SK-N-DZ (cell line): ENCODE data around the gene ARL3.

ENCODE experiments used
- DNase-seq: peaks from one replicate; pipeline ENCODE4 v3.0.0-alpha.2; 2015; ENCODE audit warnings: low spot score

Gene ARL3

DNA sequence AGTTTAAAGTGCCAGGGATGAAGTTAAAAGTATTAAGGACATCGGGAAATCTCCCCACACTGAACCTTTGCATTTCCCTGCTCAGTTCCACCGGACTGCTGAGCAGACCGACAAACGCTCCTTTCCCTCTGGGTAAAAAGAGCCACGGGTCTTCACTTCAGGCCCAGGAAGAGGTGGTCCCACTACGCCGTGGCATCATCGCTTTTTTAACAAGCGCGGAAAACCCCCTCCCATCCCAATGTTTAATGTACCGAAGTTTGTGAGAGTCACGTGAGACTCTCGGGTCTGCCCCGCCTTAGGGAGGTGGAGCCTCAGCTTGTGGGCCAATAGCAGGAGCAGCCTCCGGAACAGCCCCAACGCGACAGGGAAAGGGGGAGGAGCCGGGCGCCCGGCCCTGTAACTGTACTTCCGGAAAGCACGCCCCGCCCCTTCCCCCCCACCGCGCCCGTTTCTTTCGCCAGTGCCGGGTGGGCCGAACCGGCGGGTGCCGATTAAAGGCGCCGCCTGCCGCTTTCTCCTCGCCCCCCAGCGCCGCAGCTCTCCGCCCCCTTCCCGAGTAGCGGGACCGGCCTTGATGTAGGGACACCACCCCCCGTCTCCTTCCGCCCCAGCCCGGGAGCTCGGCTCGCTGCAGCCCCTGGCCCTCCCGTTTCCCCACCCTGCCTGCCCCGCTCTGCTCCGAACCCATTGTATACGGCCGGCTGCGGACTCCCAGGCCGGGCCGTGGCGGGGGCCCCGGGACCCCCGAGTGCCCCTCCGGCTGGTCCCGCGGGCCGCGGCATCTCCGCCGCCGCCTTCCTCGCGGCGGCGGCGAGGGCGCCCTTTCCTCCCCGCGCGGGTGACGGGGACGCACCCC, 72.1 kb downstream of the ARL3 start:
- peak; percentile 99 for DNase-seq

DNA sequence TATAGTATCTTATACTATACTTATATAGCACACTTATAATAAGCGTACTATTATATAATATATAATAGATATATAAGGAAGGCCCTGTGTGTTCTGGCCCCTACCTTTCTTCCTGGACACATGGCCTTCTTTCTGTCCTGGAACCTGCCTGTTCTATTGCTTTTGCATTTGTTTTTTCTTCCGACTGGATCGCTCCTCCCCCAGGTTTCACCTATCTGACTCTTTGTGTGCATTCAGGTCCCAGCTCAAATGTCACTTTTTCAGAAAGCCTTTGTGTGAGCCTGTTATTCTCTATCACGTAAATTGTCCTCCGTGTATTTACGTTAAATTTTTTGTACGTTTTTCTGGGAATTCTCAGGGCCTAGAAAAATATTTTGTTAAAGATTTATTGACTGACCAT, 72.8 kb downstream of the ARL3 start:
- peak; percentile 56 for DNase-seq

DNA sequence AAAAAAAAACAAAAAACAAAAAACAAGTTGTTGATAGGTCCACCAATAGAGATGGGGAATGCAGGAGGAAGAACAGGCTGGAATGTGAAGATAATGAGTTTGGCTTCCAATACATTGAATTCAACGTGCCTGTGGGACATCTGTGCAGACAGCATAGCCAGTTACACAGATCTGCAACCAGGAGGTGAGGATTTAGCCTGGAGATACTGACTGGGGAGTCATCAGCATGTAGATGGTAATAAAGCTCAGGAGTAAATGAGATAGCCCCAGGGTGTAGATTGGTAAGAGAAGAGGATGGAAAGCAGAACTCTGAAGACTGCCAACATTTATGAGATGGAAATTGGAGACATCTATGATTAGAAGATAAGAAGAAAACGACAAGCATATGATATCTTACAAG, 74.7 kb downstream of the ARL3 start:
- no peak for DNase-seq

DNA sequence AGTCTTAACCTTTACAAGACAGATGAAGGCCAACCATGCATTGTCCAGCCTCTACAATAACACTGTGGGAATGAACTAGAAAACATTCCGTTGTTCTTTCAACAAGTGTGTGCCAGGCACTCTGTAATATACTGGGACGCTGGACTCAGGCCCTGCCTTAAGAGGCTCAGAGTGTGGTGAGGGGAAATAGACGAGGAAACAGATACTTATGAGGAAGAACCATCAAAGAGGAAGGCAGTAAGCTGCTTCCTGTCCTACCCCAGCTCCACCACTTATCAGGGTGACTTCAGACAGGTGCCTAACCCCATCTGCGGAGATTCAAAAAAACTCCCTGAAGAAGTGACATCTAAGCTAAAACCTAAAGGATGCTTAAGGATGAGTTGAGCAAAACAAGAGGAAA, 78.8 kb downstream of the ARL3 start:
- no peak for DNase-seq

DNA sequence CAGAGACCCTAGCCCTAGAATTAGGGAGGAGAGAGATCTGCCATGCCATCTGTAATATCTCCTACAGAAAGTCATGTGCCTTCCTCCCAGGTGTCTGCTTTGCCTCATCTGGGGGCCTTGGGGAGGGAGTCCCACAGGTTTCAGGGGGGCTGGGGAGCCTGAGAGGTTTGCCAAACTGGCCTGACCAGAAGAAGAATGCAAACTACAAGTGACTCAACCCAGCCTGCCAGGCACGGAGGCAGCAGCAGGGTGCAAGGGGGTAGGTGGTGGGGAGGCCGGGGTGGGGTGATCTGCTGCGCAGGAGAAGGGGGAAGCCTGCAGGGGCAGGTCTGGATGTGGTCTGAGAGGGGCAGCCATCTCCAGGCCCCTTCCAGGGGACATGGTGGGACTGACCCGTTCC, 79.5 kb downstream of the ARL3 start:
- no peak for DNase-seq

DNA sequence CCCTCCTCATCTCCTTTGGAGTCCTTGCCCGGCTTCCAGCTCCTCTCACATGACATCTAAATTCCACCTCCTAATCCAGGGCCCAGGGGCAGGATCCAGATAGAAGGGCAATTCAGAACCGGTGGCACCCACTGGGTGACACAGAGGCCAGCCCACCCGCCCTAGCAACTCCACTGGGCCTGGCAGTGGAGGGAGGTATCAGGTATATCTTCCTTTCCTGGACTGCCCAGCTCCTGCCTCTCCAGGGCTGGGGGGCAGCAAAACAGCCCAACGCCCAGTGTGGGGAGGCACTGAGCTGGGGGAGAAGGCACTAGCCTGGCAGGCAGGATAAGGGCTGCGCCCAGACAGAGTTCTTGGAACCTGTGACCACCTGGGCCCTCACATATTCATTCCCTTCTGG, 80.3 kb downstream of the ARL3 start:
- no peak for DNase-seq

DNA sequence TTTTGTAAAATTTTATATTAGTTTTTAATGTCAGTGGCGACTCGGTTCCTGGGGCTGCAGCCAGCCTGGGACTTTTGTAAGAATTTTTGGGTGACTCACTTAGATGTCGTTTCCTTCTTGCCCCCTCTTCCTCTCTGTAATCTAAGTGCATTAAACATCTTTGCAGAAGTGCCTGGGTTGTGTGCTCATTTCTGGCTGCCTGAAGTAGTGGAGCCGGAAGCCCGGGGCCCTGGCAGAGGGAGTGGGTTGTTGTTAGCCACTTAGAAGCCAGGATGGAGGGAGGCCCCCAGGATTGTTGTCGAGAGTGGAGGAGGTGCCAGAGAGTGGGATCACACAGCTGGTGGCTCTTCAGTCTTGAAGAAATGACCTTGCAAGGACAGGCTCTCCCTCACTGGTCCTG, 80.9 kb downstream of the ARL3 start:
- DNase-seq, result no peak

DNA sequence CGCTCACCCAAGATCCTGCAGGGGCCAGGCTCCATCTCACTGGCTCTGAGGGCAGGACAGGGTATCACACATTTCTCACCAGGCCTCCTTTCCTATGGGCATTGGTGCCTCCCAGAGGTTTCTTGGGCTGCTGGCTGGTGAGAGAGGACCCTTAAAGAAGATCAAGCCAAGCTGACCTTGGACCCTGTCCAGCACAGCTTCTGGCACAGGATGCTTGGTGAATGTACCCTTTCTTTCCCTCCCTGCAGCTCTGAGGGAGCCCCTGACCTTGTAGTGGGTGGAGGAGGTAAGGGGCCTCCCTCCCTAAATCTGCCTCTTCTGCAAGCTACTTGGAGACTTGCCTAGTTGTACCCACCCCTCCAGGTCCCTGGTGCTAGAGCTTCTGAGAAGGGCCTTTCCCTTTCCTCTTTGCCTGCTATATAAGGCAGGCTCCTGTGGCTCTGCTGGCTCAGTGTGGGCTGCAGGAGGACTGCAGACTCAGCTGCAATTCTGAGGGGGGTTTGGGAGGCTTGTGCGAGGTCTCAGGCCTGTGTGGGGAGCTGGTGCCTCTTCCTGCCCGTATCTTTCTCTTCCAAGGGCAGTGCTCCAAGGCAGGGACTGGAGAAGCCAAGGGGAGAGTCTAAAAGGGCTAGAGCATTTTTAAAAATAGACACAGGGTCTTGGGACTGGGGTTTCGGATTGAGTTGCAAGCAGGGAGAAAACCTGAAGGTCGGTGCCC, 81.6 kb downstream of the ARL3 start:
- no peak for DNase-seq

DNA sequence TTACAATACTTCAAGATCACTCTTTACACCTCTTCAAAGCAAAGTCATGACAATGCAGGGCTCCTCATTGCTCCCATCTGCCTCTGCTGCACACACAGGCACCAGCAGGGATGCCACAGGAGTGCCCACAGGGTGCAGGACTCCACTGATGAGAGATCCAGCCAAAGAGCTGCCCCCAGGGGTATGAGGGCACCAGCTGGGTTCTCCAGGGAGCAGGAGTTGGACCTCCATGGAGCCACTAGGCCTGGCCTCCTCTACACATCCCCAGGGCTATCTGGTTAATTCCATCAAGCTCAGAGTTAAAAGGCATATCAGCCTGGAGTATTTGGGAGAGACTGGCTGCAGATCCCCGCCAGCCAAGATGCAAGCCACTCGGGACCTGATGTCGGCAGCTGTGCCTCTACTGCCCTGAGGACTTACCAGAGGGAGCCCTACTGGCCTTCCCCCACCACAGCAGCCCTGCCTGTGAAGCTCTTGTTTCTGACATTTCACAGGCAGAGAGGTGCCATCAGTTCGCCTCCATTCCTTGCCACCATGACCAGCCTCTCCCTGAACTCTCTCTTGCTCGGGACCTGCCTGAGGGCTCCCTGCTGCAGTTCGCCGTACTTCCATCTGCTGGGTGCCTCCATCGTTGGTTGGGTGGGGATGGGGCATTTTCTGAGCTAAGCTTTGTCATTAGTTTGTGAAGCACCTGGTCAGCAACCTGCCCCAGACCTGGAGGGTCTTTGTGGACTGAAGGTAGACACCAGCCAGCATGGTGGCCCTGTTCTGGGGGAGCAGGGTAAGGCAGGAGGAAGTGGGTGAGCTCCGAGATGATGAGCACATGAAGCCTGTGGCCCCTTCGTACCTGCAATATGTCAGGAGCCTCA, 82.4 kb downstream of the ARL3 start:
- DNase-seq, result no peak

DNA sequence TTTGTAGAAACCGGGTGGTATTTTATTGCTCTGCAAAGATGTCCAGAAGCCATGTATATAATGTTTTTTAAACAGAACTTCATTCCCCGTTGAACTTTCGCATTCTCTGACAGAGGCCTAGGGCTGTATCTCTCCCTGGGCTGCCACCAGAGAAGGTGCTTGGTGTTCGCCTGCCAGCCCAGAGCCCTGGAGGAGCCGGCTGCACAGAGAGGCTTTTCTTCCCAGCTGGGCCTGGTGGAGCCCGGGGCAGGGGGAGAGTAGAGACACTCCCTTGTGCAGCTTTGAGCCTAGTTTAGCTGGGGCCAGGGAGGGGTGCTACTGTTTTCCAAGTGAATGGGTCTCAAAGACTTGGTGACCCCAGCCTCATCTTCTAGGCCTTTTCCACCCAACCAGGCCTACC, 83.5 kb downstream of the ARL3 start:
- no peak for DNase-seq

DNA sequence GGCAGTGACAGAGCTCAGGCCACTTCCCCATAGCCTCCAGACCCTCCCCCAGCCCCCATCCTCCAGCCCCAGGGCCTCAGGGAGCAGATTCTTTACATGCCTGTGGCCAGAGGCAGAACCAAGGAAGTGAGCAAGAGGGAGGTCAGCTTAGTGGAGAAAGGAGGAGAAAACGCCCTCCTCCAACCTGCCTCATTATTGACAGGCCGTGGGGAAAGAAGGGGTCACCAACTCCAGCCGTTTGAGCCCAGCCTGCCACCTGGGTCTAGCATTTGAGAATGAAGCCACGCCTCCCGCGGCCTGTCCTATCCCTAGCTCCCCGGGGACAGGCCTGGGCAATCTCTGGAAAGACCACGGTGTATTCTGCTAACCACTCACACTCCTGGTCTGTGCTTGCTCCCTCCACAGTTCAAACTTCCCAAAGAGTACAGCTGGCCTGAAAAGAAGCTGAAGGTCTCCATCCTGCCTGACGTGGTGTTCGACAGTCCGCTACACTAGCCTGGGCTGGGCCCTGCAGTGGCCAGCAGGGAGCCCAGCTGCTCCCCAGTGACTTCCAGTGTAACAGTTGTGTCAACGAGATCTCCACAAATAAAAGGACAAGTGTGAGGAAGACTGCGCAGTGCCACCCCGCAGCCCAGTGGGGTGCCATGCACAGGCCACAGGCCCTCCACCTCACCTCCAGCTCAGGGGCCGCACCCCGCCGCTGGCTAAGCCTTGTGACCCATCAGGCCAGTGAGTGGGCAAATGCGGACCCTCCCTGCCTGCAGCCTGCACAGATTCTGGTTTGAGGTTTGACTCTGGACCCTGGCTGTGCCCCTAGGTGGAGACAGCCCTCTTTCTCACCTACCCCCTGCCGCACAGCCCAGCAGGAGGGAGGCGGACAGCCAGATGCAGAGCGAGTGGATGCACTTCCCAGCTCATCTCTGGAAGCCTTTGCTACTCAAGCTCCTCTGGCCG, 84.3 kb downstream of the ARL3 start:
- peak; percentile 78 for DNase-seq

DNA sequence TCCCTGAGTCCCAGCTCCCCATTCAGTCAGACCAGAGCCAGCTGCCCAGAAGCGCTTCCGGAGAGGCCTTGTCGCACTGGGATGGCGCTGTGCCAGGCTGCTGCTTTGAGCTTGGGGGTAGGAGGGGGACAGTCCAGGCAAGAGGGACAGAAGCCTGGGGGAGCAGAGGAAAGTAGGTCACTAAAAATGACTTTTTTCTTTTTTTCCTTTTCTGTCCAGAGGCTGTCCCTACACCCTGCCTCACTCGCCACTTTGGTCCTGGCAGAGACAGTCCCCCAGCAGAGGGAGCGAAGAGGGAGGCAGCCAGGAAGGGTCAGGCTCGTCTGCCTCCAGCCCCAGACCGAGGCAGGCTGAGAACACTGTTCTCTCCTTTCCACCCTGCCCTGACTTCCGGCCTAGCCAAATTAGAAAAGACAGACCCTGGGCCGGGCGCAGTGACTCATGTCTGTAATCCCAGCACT, 85.7 kb downstream of the ARL3 start:
- DNase-seq, result no peak

DNA sequence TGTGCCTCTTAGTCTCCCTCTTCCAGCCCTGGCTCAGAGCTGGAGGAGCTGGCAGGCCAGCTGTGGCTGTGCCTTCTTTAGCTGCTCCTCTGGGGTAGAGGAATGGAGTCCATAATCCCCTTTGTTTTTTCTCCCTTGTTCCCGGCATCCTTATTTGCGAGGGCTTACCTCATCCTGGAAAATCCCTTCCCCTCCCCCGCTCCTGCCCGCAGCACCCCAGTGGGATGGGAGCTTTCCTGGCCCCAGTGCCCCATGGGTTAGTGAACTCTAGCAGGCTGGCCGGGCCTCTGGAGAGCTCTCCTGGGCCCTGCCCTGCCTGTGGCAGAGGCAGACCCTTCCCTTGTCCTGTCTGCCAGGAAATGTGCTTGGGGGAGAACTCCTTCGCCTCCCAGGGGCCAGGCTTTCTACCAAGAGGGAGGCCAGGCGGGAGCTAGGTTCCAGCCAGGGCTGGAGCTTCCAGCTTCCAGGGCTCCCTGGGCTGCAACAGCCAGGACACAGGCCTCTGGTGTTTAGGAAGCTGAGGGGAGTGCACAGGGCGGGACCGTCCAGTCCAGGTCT, 86.4 kb downstream of the ARL3 start:
- no peak for DNase-seq

DNA sequence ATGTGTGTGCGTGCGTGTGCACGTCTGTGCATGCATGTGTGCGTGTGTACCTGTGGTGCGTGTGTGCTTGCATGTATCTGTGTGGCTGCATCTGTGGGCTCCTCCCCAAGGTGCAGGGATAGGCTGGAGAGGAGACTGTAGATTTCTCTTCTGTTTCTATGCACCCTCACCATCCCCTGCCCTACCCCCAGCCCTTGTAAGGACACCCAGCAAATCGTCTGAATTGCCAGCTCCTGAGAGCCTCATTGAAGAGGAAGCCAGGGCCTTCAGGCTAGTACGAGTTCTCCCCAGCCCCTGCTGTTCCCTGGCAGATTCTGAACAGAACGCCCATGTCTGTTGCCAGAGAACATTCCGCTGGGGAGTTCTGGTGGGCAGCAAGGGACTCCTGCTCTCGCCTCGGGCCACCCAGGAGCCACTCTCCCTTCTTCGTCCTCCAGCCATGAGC, 86.9 kb downstream of the ARL3 start:
- no peak for DNase-seq

DNA sequence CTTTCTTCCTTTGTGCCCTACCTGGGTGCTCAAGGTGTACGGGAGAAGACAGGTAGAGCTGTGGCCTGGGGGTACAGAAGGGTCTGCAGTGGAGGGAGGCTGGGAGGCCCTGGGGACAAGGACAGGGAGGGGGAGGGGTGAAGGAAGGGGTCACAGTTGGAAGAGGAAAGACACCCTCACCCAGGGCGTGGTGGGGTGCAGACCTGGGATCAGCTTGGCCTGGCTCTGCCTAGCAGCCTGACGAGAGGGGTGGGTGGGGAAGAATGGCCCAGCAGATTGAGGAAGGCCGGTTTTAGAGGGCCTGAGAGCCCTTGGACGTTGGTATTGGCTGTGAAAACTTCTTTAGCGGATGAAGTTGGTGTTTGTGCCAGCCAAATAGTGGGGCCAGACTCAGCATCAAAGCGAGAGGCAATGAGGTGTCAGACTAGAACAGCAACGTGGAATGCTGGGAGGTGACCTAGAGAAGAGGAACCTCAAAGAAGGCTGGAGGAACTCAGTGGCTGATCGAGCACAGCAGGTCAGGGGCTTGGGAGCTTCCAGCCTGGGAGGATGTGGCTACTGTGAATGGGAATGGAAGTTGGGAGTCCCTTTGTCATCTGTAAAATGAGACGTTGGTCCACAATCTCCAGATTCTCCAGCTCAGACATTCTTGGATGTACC, 88.0 kb downstream of the ARL3 start:
- DNase-seq, result no peak

DNA sequence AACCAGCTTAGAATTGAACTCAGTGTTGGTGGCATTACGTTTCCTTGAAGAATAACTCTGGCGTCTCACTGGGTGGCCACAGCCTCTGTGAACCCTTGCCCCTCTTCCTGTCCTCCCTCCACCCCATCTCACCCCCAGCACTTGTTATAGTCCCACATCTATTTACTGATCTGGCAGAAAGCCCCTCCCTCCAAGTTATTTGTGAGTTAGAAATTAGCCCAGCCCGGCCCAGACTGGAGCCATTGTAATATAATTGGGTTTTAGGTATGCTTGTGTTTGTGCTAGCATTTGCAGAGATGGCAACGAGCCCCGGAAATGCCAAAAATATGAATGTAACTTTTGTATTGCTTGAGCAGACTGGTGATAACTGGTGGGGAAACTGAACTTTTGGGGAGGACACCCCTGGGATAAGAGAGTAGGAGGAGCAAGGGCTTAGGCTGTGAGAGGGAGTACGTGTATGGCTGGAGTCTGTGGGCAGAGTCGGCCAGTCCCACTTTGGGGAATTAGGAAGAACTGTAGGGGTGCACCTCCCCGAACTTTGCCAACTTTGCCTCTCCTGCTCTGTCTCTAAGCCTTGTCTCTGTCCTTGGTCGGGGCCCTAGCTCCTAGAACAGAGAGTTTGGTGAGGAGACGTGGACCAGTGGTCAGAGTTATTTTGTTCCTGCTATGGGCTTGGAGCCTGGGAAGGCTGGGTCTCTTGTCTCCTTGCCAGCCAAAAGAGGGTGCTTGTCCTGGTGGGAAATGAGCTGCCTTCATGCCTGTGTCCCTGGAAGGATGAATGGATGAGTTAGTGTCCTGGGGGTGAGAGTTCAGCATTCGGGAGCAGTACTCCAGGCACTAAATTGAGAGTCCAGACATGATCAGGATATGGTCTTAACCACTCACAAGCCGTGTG, 89.2 kb downstream of the ARL3 start:
- DNase-seq, result no peak

DNA sequence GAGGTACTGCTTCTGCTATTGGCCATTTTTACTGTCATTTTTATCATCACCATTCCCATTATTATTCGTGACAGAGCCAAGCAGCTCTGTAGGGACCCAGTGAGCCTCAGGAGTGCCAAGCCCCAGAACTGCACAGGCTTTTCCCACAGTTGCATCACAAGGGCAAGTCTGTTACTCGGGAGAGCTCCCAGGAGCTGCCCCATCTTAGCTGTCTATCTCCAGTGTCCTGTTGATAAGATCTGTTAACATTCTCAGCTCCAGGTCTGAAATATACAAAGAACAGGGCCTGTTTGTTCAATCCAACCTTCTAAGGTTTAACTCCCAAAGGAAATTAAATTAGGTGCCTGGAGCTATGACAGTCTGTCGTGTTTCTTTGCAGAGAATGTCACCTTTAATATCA, 90.1 kb downstream of the ARL3 start:
- peak; percentile 86 for DNase-seq
